Hepatocyte (in vitro differentiated cells): Measurements from ENCODE around the gene SPATA24.

Experiments
- EZH2phosphoT487 ChIP-seq: fragments of 200-600 bp; sonication (generic); IDR thresholded peaks from one replicate; pipeline ENCODE4 v1.6.1; 2018; ENCODE audit warnings: antibody characterized with exemption, mild to moderate bottlenecking, low read depth, moderate library complexity; ENCODE audit not compliant: unreplicated experiment, severe bottlenecking
- TF ChIP-seq, protein P1 (sequence below): fragments of 200-600 bp; sonication (generic); IDR thresholded peaks from 2 replicates; pipeline ENCODE4 v1.5.1; 2016; ENCODE audit warnings: antibody characterized with exemption, mild to moderate bottlenecking; ENCODE audit not compliant: poor library complexity

GRCh38 chr5:139446956-139447779, 43.3 kb upstream of the SPATA24 start:
- TF ChIP-seq, protein P1, sequence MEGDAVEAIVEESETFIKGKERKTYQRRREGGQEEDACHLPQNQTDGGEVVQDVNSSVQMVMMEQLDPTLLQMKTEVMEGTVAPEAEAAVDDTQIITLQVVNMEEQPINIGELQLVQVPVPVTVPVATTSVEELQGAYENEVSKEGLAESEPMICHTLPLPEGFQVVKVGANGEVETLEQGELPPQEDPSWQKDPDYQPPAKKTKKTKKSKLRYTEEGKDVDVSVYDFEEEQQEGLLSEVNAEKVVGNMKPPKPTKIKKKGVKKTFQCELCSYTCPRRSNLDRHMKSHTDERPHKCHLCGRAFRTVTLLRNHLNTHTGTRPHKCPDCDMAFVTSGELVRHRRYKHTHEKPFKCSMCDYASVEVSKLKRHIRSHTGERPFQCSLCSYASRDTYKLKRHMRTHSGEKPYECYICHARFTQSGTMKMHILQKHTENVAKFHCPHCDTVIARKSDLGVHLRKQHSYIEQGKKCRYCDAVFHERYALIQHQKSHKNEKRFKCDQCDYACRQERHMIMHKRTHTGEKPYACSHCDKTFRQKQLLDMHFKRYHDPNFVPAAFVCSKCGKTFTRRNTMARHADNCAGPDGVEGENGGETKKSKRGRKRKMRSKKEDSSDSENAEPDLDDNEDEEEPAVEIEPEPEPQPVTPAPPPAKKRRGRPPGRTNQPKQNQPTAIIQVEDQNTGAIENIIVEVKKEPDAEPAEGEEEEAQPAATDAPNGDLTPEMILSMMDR: no peak
- TF ChIP-seq EZH2phosphoT487: no peak
